Activated CD4-positive, alpha-beta T cell treated with anti-CD3 and anti-CD28 coated beads for 1 hour (primary cell): ENCODE data around the gene ENTPD1.

ENCODE experiments used
- DNase-seq: peaks from one replicate; pipeline ENCODE4 v3.0.0-alpha.2; 2020

The ENTPD1 gene

GRCh38 chr10:95833042-95833610 lies 77.2 kb downstream of the ENTPD1 start:
- no peak for DNase-seq

GRCh38 chr10:95834406-95834805 lies 78.4 kb downstream of the ENTPD1 start:
- no peak for DNase-seq

GRCh38 chr10:95835149-95835860 lies 79.3 kb downstream of the ENTPD1 start:
- DNase-seq = no peak

- no peak for DNase-seq
These were observed 79.9 kb downstream of the ENTPD1 start for GRCh38 chr10:95835911-95836310.

- no peak for DNase-seq
These were observed 80.8 kb downstream of the ENTPD1 start for GRCh38 chr10:95836610-95837355.

- DNase-seq = no peak
These were observed 81.4 kb downstream of the ENTPD1 start for GRCh38 chr10:95837356-95837776.

GRCh38 chr10:95837783-95838182 lies 81.8 kb downstream of the ENTPD1 start:
- DNase-seq = no peak

- DNase-seq = no peak
These were observed 84.2 kb downstream of the ENTPD1 start for GRCh38 chr10:95840121-95840520.

GRCh38 chr10:95840681-95841080 lies 84.7 kb downstream of the ENTPD1 start:
- DNase-seq = no peak

- DNase-seq = no peak
These were observed 85.9 kb downstream of the ENTPD1 start for GRCh38 chr10:95841661-95842498.

GRCh38 chr10:95845411-95845810 lies 89.4 kb downstream of the ENTPD1 start:
- DNase-seq = no peak

GRCh38 chr10:95847007-95847406 lies 91.0 kb downstream of the ENTPD1 start:
- DNase-seq = no peak

- no peak for DNase-seq
These were observed 92.9 kb downstream of the ENTPD1 start for GRCh38 chr10:95848841-95849240.

- DNase-seq = no peak
These were observed 94.8 kb downstream of the ENTPD1 start for GRCh38 chr10:95850791-95851190.

- no peak for DNase-seq
These were observed 104.4 kb downstream of the ENTPD1 start for GRCh38 chr10:95860166-95860940.

GRCh38 chr10:95861386-95861785 lies 105.4 kb downstream of the ENTPD1 start:
- no peak for DNase-seq

- DNase-seq = no peak
These were observed 109.2 kb downstream of the ENTPD1 start for GRCh38 chr10:95864906-95865813.

GRCh38 chr10:95865814-95866466 lies 110.0 kb downstream of the ENTPD1 start:
- no peak for DNase-seq

GRCh38 chr10:95866467-95866842 lies 110.5 kb downstream of the ENTPD1 start:
- no peak for DNase-seq

- DNase-seq = no peak
These were observed 111.9 kb downstream of the ENTPD1 start for GRCh38 chr10:95867866-95868265.
